ENCODE results near the gene LRGUK. TPM values are rescaled to one million over a fixed set of nuclear protein-coding genes. Genes with fewer than 3 reads are reported as not detected.

The LRGUK gene
- total and polyA plus RNA-seq, 2 of the 8 experiments (the other 6 are each of a cell fraction or from before 2014, with no cell fraction given), result 1.5 to 3.6 TPM

- Histone ChIP-seq H4K5ac (ENCODE audit: insufficient read length, low read depth, low read length) (no peak overlapping the region), H3K4me3 (ENCODE audit: extremely low read depth in 1 of 4, insufficient read depth in 2 of 4, low read depth in 3 of 4, low read length in 4 of 4) (no peak overlapping the region), H4K91ac (replicated peaks; ENCODE audit: insufficient read length, low read length) (no peak overlapping the region), H2AK5ac (ENCODE audit: low read depth, low read length) (no peak overlapping the region), H3K9me3 (ENCODE audit: insufficient read depth in 2 of 2, low read depth in 1 of 2, low read length in 1 of 2) (no peaks in the 10 kb centered on the region), H3K4me1 (replicated peaks in 1 of 4; ENCODE audit: control insufficient read depth in 3 of 4, insufficient read depth in 4 of 4, low read length in 3 of 4) (no peaks in the 10 kb centered on the region), H2AFZ (ENCODE audit: low read length) (no peak overlapping the region), H3K56ac (replicated peaks; ENCODE audit: insufficient read length, low read depth, low read length) (no peak overlapping the region), H2BK20ac (ENCODE audit: low read length) (no peak overlapping the region), H3K27me3 (replicated peaks in 1 of 4; ENCODE audit: control insufficient read depth in 3 of 4, extremely low read depth in 1 of 4, insufficient read depth in 3 of 4, low read length in 3 of 4) (peaks cover 0 to 1% (median 0%) of the 10 kb centered on the region in 4 experiments; a peak in 1 of 7 replicates), H2BK12ac (ENCODE audit: low read depth, low read length) (no peak overlapping the region), H3K14ac (ENCODE audit: insufficient read length) (no peak overlapping the region), H3K23me2 (ENCODE audit: low read depth, low read length) (no peaks in the 10 kb centered on the region), H2BK5ac (ENCODE audit: low read depth, low read length) (no peak overlapping the region), H4K8ac (ENCODE audit: extremely low read depth, insufficient read depth, low read length) (no peak overlapping the region), H2BK15ac (ENCODE audit: low read length) (no peak overlapping the region), H3K23ac (ENCODE audit: insufficient read length) (no peak overlapping the region), H3K18ac (ENCODE audit: extremely low read depth, low read length) (no peak overlapping the region), H2BK120ac (replicated peaks; ENCODE audit: low read depth, low read length) (no peak overlapping the region), H3K27ac (ENCODE audit: low read depth, low read length) (no peak overlapping the region), H3K79me2 (ENCODE audit: control insufficient read depth in 1 of 2, insufficient read depth in 2 of 2, low read length in 2 of 2) (no peaks in the 10 kb centered on the region), H4K20me1 (replicated peaks in 1 of 2; ENCODE audit: control insufficient read depth in 1 of 2, insufficient read depth in 2 of 2, low read length in 2 of 2) (peaks cover 0 to 4% of the 10 kb centered on the region in 2 experiments), H3K9ac (replicated peaks in 1 of 4; ENCODE audit: extremely low read depth in 1 of 4, low read depth in 3 of 4, low read length in 3 of 4) (no peak overlapping the region), H3K4ac (replicated peaks; ENCODE audit: insufficient read length, low read depth, low read length) (no peak overlapping the region), H3K79me1 (ENCODE audit: low read depth, low read length) (no peaks in the 10 kb centered on the region), H3K36me3 (ENCODE audit: control insufficient read depth in 2 of 4, insufficient read depth in 4 of 4, low read length in 3 of 4) (peaks cover 3 to 44% (median 19%) of the 10 kb centered on the region in 4 experiments; a peak in 7 of 8 replicates), H3K4me2 (ENCODE audit: insufficient read depth in 1 of 2, low read depth in 2 of 2, low read length in 2 of 2) (no peak overlapping the region)
- ChIA-PET POLR2A (ENCODE audit: partially characterized antibody) (interaction anchor here (1.1 to 1.5 kb wide), 2 partner anchors 9 to 15 kb away, joined by 3 to 5 read pairs; partner anchors contain the start of gene SLC35B4), CTCF (ENCODE audit: partially characterized antibody) (interaction anchor here (1.0 to 1.1 kb wide), 2 partner anchors 18 to 20 kb away, joined by 3 read pairs; no protein-coding TSS in a partner anchor)
- DNase-seq (ENCODE audit: low read depth in 1 of 2, low spot score in 2 of 2) (no peak), FAIRE-seq (no peak)
- 89% methylated on average over 3 of the region's 3 CpGs; no CpG with 5 or more reads in 1 of the 2 experiments for WGBS, 2 experiments (ENCODE audit: extremely low coverage in 1 of 2, insufficient coverage in 1 of 2, insufficient read length in 1 of 2, insufficient replicate concordance in 2 of 2, low coverage in 1 of 2, low lambda C conversion rate in 2 of 2, missing lambda C conversion rate in 1 of 2)
- TF ChIP-seq SRF (IDR thresholded peaks at IDR 0.05; ENCODE audit: low read depth, low read length), result no peak
These were observed 174.5 kb downstream of the LRGUK start for GRCh38 chr7:134301592-134301991.
